Activated CD4-positive, alpha-beta T cell treated with anti-CD3 and anti-CD28 coated beads for 4 hours (primary cell): ENCODE measurements around the gene PCP4L1.
"Not testable (repeated sequence)": the region's sequence is repeated elsewhere in the genome, so short reads cannot be mapped to it uniquely, and the experiment has no call there.

ENCODE experiments used
- DNase-seq, 2 donors: peaks; one replicate each; pipeline ENCODE4 v3.0.0-alpha.2; 2020

Gene PCP4L1

GRCh38 chr1:161273402-161273801, 14.9 kb downstream of the PCP4L1 start:
- DNase-seq = no peak

GRCh38 chr1:161274874-161275273, 16.3 kb downstream of the PCP4L1 start:
- DNase-seq = no peak

GRCh38 chr1:161282991-161283390, 24.4 kb downstream of the PCP4L1 start:
- DNase-seq = no peak

DNA sequence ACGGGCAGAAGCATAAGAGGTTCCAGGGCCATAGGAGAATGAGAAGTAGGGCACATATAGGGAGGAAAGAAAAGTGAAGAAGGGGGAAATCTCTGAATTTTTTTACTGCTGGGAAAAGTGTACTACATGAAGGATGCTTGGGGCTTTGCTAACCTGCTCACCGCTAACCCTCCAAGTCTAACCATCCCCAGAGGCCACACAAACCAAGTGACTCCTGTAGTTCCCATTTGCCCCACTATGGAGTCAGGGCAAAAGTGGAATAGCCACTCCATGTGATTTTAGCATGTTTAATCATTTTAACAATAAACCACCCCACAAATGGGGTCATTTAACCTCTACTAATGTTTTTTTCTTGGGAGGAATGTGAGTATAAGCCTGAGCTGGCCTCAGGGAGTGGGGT, 26.6 kb downstream of the PCP4L1 start:
- no peak for DNase-seq

DNA sequence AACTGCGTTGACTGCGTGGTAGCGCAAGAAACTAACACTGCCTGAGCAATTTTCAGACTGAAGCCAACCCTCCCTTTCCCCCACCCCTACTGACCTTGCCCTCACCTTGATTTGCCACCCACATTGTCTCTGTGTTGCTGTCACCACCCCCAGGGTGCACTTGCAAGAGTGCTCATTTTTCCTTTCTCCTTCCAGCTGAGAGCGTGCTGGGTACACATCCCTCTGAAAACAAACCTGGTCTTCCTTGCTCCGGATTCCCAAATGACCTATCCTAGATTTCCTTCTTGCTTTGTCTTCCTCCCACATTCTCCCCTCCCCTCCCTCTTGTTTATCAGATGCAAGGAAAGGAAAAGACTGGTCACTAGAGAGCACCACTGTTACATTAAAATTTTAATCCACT, 27.0 kb downstream of the PCP4L1 start:
- DNase-seq = no peak

GRCh38 chr1:161287482-161288054, 29.0 kb downstream of the PCP4L1 start:
- no peak for DNase-seq

GRCh38 chr1:161290779-161291178, 32.2 kb downstream of the PCP4L1 start:
- no peak for DNase-seq

- DNase-seq = no peak
These were observed 38.9 kb downstream of the PCP4L1 start for GRCh38 chr1:161297415-161297814.

DNA sequence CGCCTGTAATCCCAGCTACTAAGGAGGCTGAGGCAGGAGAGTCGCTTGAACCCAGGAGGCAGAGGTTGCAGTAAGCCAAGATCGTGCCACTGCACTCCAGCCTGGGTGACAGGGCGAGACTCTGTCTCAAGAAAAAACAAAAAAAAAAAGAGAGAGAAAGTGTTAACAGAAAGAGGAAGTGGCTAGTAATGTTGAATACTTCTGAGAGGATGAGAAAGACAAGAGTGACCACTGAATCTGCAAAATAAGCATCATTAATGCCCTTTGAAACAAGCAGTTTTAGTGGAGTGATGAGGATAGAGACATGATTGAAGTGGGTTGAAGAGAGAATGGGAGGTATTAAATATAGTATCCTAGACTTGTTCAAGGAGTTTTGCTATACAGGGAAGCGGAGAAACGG, 39.6 kb downstream of the PCP4L1 start:
- no peak for DNase-seq

- no peak for DNase-seq
These were observed 40.8 kb downstream of the PCP4L1 start for GRCh38 chr1:161299347-161299746.

DNA sequence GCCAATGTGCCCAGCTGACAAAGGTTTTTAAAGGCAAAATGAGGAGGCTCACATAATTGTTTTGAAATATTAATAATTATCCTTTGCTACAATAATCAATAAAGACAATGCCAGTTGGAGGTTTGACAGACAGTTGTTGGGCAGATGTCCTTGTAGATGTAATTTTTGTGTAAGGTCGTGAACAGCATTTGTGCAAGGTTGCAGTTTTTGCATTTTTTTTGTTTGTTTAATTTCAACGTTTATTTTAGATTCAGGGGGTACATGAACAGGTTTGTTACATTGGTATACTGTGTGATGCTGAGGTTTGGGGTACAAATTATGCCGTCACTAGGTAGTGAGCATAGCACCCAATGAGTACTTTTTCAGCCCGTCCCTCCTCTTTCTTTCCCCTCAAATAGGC, 41.9 kb downstream of the PCP4L1 start:
- DNase-seq = no peak

DNA sequence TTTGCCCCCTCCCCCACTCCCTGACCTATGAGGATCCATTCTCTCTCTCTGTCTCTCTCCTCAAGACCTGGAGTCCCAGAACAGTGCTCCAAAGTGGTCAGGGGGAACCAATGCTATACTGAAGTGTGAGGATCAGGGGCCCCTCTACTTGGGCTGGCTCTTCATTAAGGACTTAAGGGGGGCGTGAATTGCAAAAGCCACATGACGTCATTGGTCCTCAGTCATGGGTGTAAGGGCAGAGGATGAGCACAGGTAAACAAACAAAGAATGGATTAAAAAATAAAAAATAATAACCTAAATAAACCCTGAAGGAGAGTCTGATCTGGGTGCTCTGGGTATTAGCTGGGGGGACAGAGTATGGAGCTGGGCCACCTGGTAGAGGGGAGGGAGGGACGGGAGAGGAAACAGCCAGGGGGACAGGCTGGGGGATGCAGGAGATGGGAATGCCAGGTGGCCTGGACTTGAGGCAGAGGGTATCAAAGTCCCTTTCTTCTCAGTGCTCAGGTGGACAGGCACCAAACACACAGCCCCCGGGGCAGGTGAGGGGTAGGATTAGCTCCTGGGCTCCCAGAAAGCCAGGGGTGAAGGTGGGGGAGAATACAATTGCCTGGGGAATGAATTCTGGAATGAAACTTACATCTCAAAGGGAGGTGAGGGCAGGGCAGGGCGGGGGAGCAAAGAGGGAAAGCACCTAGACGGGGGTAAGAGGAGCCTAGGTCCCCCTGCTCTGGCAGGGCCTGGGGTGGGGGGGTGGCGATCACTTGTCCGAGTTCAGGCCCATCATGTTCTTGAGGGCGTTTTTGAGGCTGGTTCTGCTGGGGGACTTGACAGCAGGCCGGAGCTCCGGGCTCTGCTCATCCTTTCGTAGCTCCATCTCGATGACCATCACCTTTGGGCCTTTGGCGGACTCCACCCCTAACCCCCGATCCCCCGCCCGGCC, 46.7 kb downstream of the PCP4L1 start:
- DNase-seq = peak in 1 of 2 donors; percentile 2

DNA sequence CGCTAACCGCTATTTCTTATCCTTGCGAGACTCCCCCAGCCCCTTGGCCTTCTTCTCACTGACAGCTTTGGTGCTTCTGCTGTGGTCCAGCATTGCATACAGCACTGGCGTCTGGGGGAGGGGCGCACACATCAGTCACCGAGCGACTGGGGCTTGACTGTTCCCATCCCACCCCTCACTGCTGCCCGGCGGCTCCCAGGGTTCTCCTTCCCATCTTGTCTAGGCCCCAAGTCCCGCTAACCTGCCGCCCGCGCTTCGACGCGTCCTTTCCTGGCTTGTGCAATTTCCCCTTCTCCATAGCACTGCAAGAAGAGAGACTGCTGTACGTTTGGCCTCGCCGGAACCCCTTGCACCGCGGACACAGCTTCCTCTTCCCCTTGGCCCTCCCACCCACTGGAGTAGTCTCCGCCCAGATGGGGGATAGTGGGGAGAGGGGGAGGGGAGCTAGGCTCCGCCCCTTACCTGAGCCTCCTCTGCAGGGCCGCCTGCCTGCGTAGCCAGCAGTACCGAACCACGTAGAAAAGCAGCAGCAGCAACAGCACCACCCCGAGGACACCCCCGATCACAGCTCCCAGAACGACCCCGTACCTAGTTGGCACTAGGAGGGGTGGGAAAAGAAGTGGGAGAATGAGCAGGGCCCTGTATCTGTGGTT, 47.4 kb downstream of the PCP4L1 start:
- DNase-seq = peak; percentile 79 to 86

- no peak for DNase-seq
These were observed 48.8 kb downstream of the PCP4L1 start for GRCh38 chr1:161307230-161307768.

- no peak for DNase-seq
These were observed 49.5 kb downstream of the PCP4L1 start for GRCh38 chr1:161307892-161308638.

DNA sequence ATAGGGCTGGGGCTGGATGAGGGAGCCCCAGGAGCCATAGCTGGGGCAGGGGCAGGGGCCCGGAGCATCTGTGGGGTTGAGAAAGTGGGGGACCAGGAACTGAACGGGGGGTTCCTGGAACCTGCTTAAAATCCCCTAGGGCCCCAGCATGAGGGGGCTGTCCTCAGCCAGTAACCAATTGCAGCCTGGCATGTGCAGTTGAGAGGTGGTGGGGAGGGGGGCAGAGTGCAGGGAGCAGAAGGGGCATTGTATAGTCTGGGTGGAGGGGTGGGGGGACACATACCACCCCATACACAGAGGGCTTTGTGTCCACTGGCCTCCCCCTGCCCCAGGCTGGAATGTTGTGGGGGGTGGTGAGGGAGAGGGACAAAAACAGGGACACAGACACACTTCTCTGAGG, 51.3 kb downstream of the PCP4L1 start, which contains the start of gene MPZ:
MPZ (minus strand) TSS at position 101 of the 400 bp plus-strand sequence; CDS start at position 38, 63 bp downstream.
- no peak for DNase-seq

- DNase-seq = no peak
These were observed 53.1 kb downstream of the PCP4L1 start for GRCh38 chr1:161311595-161312181.

GRCh38 chr1:161313554-161314200, 55.1 kb downstream of the PCP4L1 start:
- DNase-seq = no peak

DNA sequence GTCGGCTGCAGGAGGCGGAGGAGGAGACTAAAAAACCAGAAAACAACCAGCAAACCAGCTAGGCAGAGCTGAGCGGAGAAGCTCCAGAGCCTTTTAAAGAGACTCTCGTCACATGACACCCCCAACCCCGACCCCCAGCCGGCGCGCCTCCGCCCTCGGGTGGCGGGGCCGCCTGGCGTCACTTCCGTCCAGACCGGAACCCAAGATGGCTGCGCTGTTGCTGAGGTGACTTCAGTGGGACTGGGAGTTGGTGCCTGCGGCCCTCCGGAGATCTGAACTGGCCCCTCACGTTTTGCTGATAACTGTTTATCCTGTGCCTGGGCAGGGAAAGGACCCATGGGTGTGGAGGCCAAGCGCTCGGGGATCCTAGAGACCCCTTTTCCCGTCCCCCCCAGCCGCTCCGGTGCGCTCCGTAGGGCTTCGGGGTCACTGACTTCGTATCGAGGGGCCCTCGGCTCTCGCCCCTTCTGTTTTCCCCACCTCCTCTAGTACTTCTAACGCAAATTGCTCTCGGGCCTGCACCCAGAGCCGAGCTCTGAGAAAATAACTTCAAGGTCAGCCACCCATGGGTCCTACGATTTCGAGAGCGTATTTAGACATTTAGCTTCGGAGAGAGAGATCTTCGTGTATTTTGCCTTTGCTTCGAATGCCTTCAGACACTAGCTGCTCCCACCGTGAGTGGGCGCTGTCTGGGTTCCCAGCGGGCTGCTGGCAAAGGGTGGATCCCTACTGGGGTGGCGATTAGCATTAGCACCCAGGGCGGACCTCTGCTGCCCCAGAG, 55.8 kb downstream of the PCP4L1 start, which contains the start of gene SDHC:
SDHC (plus strand) TSS at position 181 of the 781 bp plus-strand sequence; CDS start at position 206, 25 bp downstream.
- peak; percentile 85 to 86 for DNase-seq

GRCh38 chr1:161315841-161316674, 57.5 kb downstream of the PCP4L1 start:
- not testable (repeated sequence) for DNase-seq
